H9 (cell line): Measurements from ENCODE around the gene SLC30A7. TPM values are rescaled to one million over a fixed set of nuclear protein-coding genes. Genes with fewer than 3 reads are reported as not detected.

Experiments
- DNase-seq: peaks from one replicate; pipeline ENCODE4 v3.0.0-alpha.2; 2017
- H2AFZ ChIP-seq: one replicate; pipeline ENCODE4 v1.6.1; 2013; ENCODE audit warnings: mild to moderate bottlenecking, low read length, control low read depth, moderate library complexity
- H2AK5ac ChIP-seq: 2 replicates; pipeline ENCODE4 v1.6.1; 2013; ENCODE audit warnings: low read length, control low read depth, mixed read lengths; ENCODE audit not compliant: insufficient read length
- H2BK120ac ChIP-seq: one replicate; pipeline ENCODE4 v1.6.1; 2013; ENCODE audit warnings: low read depth, mild to moderate bottlenecking, low read length, control low read depth, inconsistent platforms; ENCODE audit not compliant: poor library complexity, severe bottlenecking
- H2BK12ac ChIP-seq: 2 replicates; pipeline ENCODE4 v1.6.1; 2013; ENCODE audit warnings: low read length, control low read depth, mixed read lengths, low read depth; ENCODE audit not compliant: insufficient read length
- H2BK15ac ChIP-seq: 2 replicates; pipeline ENCODE4 v1.6.1; 2013; ENCODE audit warnings: low read depth, low read length, control low read depth
- H2BK20ac ChIP-seq: one replicate; pipeline ENCODE4 v1.6.1; 2013; ENCODE audit warnings: low read depth, mild to moderate bottlenecking, low read length, control low read depth, inconsistent platforms; ENCODE audit not compliant: poor library complexity, severe bottlenecking
- H2BK5ac ChIP-seq: 2 replicates; pipeline ENCODE4 v1.6.1; 2013; ENCODE audit warnings: low read length, control low read depth, mixed read lengths; ENCODE audit not compliant: insufficient read length
- H3K14ac ChIP-seq: 2 replicates; pipeline ENCODE4 v1.6.1; 2013; ENCODE audit warnings: low read length, control low read depth; ENCODE audit not compliant: insufficient read depth
- H3K18ac ChIP-seq: 2 replicates; pipeline ENCODE4 v1.6.1; 2013; ENCODE audit warnings: low read depth, mild to moderate bottlenecking, mixed read lengths, low read length, control low read depth; ENCODE audit not compliant: insufficient read length
- H3K23ac ChIP-seq: 2 replicates; pipeline ENCODE4 v1.6.1; 2013; ENCODE audit warnings: low read length, control low read depth, mixed read lengths, low read depth; ENCODE audit not compliant: insufficient read length
- H3K23me2 ChIP-seq: 2 replicates; pipeline ENCODE4 v1.6.1; 2013; ENCODE audit warnings: low read depth, mild to moderate bottlenecking, mixed read lengths, low read length, control low read depth; ENCODE audit not compliant: insufficient read length, poor library complexity, severe bottlenecking
- H3K27ac ChIP-seq: 2 replicates; pipeline ENCODE4 v1.5.1; 2013; ENCODE audit warnings: low read length, control low read depth, mixed read lengths, low read depth; ENCODE audit not compliant: insufficient read length
- H3K27me3 ChIP-seq: 2 replicates; pipeline ENCODE4 v1.6.1; 2013; ENCODE audit warnings: low read length, control low read depth, inconsistent platforms; ENCODE audit not compliant: insufficient read depth
- H3K4ac ChIP-seq: 2 replicates; pipeline ENCODE4 v1.6.1; 2013; ENCODE audit warnings: low read depth, mild to moderate bottlenecking, control low read depth, inconsistent platforms, low read length, moderate library complexity
- H3K4me1 ChIP-seq: 2 replicates; pipeline ENCODE4 v1.6.1; 2013; ENCODE audit warnings: low read length, control low read depth, inconsistent platforms; ENCODE audit not compliant: insufficient read depth
- H3K4me2 ChIP-seq: 2 replicates; pipeline ENCODE4 v1.6.1; 2013; ENCODE audit warnings: low read length, control low read depth, mixed read lengths; ENCODE audit not compliant: insufficient read length, insufficient read depth
- H3K56ac ChIP-seq: 2 replicates; pipeline ENCODE4 v1.6.1; 2013; ENCODE audit warnings: low read depth, mild to moderate bottlenecking, mixed read lengths, low read length, control low read depth; ENCODE audit not compliant: insufficient read length
- H3K79me1 ChIP-seq: 2 replicates; pipeline ENCODE4 v1.6.1; 2013; ENCODE audit warnings: low read depth, mild to moderate bottlenecking, moderate library complexity, low read length, control low read depth, inconsistent platforms; ENCODE audit not compliant: insufficient read depth, poor library complexity, severe bottlenecking
- H3K79me2 ChIP-seq: 2 replicates; pipeline ENCODE4 v1.6.1; 2013; ENCODE audit warnings: low read length, control low read depth, inconsistent platforms; ENCODE audit not compliant: insufficient read depth
- H3K9ac ChIP-seq: 2 replicates; pipeline ENCODE4 v1.6.1; 2013; ENCODE audit warnings: low read length, control low read depth, mixed read lengths; ENCODE audit not compliant: insufficient read length; ENCODE audit errors: extremely low read depth
- H3K9me3 ChIP-seq: one replicate; pipeline ENCODE4 v1.6.1; 2013; ENCODE audit warnings: low read depth, low read length, inconsistent platforms; ENCODE audit not compliant: control insufficient read depth
- H3T11ph ChIP-seq: one replicate; pipeline ENCODE4 v1.6.1; 2013; ENCODE audit warnings: mild to moderate bottlenecking, low read length, control low read depth, inconsistent platforms
- H4K20me1 ChIP-seq: one replicate; pipeline ENCODE4 v1.6.1; 2013; ENCODE audit not compliant: control insufficient read depth, insufficient read length, insufficient read depth
- H4K5ac ChIP-seq: 2 replicates; pipeline ENCODE4 v1.6.1; 2013; ENCODE audit warnings: low read depth, mild to moderate bottlenecking, mixed read lengths, low read length, control low read depth; ENCODE audit not compliant: insufficient read length
- H4K8ac ChIP-seq: replicated peaks from 2 replicates; pipeline ENCODE4 v1.6.1; 2013; ENCODE audit warnings: low read length, control low read depth, mixed read lengths, low read depth; ENCODE audit not compliant: insufficient read length
- H4K91ac ChIP-seq: 2 replicates; pipeline ENCODE4 v1.6.1; 2013; ENCODE audit warnings: low read depth, mild to moderate bottlenecking, moderate library complexity, mixed read lengths, low read length, control low read depth; ENCODE audit not compliant: insufficient read length
- H3K27ac Mint-ChIP-seq, 3 experiments: 2 replicates in 2 of 3; 3 replicates in 1 of 3; pipeline ENCODE4 v1.8.0; 2020 to 2021; ENCODE audit warnings: mixed read lengths in 3 of 3, mild to moderate bottlenecking in 1 of 3, moderate library complexity in 1 of 3
- H3K27me3 Mint-ChIP-seq: 2 replicates; pipeline ENCODE4 v1.8.0; 2021; ENCODE audit warnings: low read depth, mild to moderate bottlenecking, moderate library complexity, mixed read lengths
- H3K36me3 Mint-ChIP-seq, 3 experiments: 2 replicates in 2 of 3; 3 replicates in 1 of 3; pipeline ENCODE4 v1.8.0; 2020 to 2021; ENCODE audit warnings: low read depth in 3 of 3, mixed read lengths in 3 of 3; ENCODE audit not compliant: insufficient read depth in 1 of 3
- H3K4me1 Mint-ChIP-seq, 2 experiments: 2 replicates each; pipeline ENCODE4 v1.8.0; 2020; ENCODE audit warnings: mixed read lengths in 2 of 2
- H3K4me3 Mint-ChIP-seq, 2 experiments: 2 replicates in 1 of 2; 3 replicates in 1 of 2; pipeline ENCODE4 v1.8.0; 2020 to 2021; ENCODE audit warnings: mild to moderate bottlenecking in 2 of 2, mixed read lengths in 2 of 2, moderate library complexity in 1 of 2
- H3K9me3 Mint-ChIP-seq, 2 experiments: 2 replicates in 1 of 2; 3 replicates in 1 of 2; pipeline ENCODE4 v1.8.0; 2020; ENCODE audit warnings: mild to moderate bottlenecking in 2 of 2, mixed read lengths in 2 of 2, moderate library complexity in 1 of 2
- CTCF ChIP-seq: fragments of 200-600 bp; sonication (generic); conservative IDR thresholded peaks from 3 replicates; pipeline ENCODE4 v1.8.0; 2021; ENCODE audit warnings: antibody characterized with exemption, mild to moderate bottlenecking
- WGBS: extraction: QIAGEN DNeasy Blood & Tissue Kit; methylation state at CpG from one replicate; pipeline ENCODE4 v1.1.7; 2013; ENCODE audit warnings: missing lambda C conversion rate, low lambda C conversion rate, mixed read lengths; ENCODE audit not compliant: insufficient read length; ENCODE audit errors: extremely low coverage; 5-methylcytosine and 5-hydroxymethylcytosine counted together
- total RNA-seq: library from RNA; stranded (reverse); gene quantifications from 2 replicates; pipeline ENCODE4 v1.2.1, GENCODE V29; 2021

SLC30A7 gene
- total RNA-seq, 1 experiment from 2014 or later = 25.6 TPM

- Histone ChIP-seq H3K27me3 (no peaks in the 10 kb centered on the region), H3K14ac (no peak overlapping the region), H2BK15ac (no peak overlapping the region), H3K79me1 (no peaks in the 10 kb centered on the region), H2BK120ac (no peak overlapping the region), H2AK5ac (no peak overlapping the region), H3K4me1 (no peaks in the 10 kb centered on the region), H2BK5ac (no peak overlapping the region), H3K9me3 (no peaks in the 10 kb centered on the region), H3K4ac (no peak overlapping the region), H3K23ac (no peak overlapping the region), H3K18ac (no peak overlapping the region), H4K8ac (no peak overlapping the region), H4K5ac (no peak overlapping the region), H3K4me2 (no peak overlapping the region), H2AFZ (no peak overlapping the region), H2BK12ac (no peak overlapping the region), H4K91ac (no peak overlapping the region), H4K20me1 (no peaks in the 10 kb centered on the region), H3K56ac (no peak overlapping the region), H3K9ac (no peak overlapping the region), H3K27ac (no peak overlapping the region), H3K79me2 (no peaks in the 10 kb centered on the region; the same call in 1 of the 2 replicates), H3T11ph (no peak overlapping the region), H2BK20ac (no peak overlapping the region), H3K23me2 (no peaks in the 10 kb centered on the region)
- Mint-ChIP-seq H3K27me3 (no peaks in the 10 kb centered on the region), H3K4me3 (no peak overlapping the region), H3K27ac (no peak overlapping the region), H3K4me1 (peaks cover 8 to 13% of the 10 kb centered on the region in 2 experiments; a peak in 3 of 4 replicates), H3K9me3 (no peaks in the 10 kb centered on the region), H3K36me3 (peaks cover 3 to 16% (median 12%) of the 10 kb centered on the region in 3 experiments; a peak in 5 of 7 replicates)
- no peak for TF ChIP-seq CTCF
- no peak for DNase-seq
- WGBS = no CpG with 5 or more reads among the region's 4 CpGs
Observed at GRCh38 chr1:101005871-101006270, 110.0 kb downstream of the SLC30A7 start.
